Psoas muscle (tissue), 8 donors: ENCODE data around the gene TXNL4B. TPM values are rescaled to one million over a fixed set of nuclear protein-coding genes. Genes with fewer than 3 reads are reported as not detected.

ENCODE experiments used
- ATAC-seq, 4 donors: fragments of 200-7000 bp; cut with Tn5 transposase; one replicate each; pipeline ENCODE4 v1.9.1; 2020; ENCODE audit warnings: moderate library complexity in 3 of 4, mild to moderate bottlenecking in 2 of 4
- DNase-seq, 2 donors: peaks; one replicate each; pipeline ENCODE4 v3.0.0-alpha.2; 2020
- H3K27ac ChIP-seq: fragments of 200-600 bp; one replicate; pipeline ENCODE4 v1.8.0; 2022
- H3K27me3 ChIP-seq, 3 donors: fragments of 200-600 bp in 1 of 3; one replicate each; pipeline versions ENCODE4 v1.6.1 to v1.8.0; 2013 to 2022; ENCODE audit warnings: low read length in 2 of 3, mild to moderate bottlenecking in 2 of 3, moderate library complexity in 1 of 3; ENCODE audit not compliant: insufficient read depth in 3 of 3
- H3K36me3 ChIP-seq, 2 donors: fragments of 200-600 bp in 1 of 2; one replicate each; pipeline versions ENCODE4 v1.6.1 to v1.8.0; 2013 to 2022; ENCODE audit warnings: low read depth in 1 of 2, mild to moderate bottlenecking in 1 of 2, moderate library complexity in 1 of 2; ENCODE audit not compliant: insufficient read depth in 1 of 2
- H3K4me1 ChIP-seq: fragments of 200-600 bp; one replicate; pipeline ENCODE4 v1.8.0; 2022
- H3K4me3 ChIP-seq: fragments of 200-600 bp; one replicate; pipeline ENCODE4 v1.8.0; 2022; ENCODE audit warnings: mild to moderate bottlenecking
- H3K9me3 ChIP-seq: fragments of 200-600 bp; one replicate; pipeline ENCODE4 v1.8.0; 2022
- WGBS, 3 donors: extraction: QIAGEN DNeasy Blood & Tissue Kit; methylation state at CpG; one replicate each; pipeline versions ENCODE4 v1.1.6 to v1.1.7; 2013; 5-methylcytosine and 5-hydroxymethylcytosine counted together
- intact Hi-C, 2 donors: fragments of 100-400 bp; cut with DNase I; formaldehyde crosslinking; loops; one replicate each; pipeline versions ENCODE4 v1.11.0 to v1.14.2; 2022
- polyA plus RNA-seq, 3 donors: library from polyadenylated mRNA; stranded (reverse); fragments of 200-250 nt; gene quantifications; one replicate each; pipeline ENCODE4 v1.2.3, GENCODE V29; 2013
- total RNA-seq, 4 donors: library from RNA; stranded (reverse); fragmentation: NEBNext Ultra II Directional in 2 of 4; extraction: Animal tissue kit (Norgen Biotek cat#: 25700) in 2 of 4; gene quantifications; one replicate each; pipeline versions ENCODE4 v1.2.1 to v1.2.4, GENCODE V29; 2021 to 2023
- TF ChIP-seq, protein P1 (sequence below): fragments of 200-600 bp; IDR thresholded peaks from one replicate; pipeline ENCODE4 v1.8.0; 2022; ENCODE audit warnings: antibody characterized with exemption
- donor health status: healthy with polysubstance abuse.
- donor health status: DM: no; HTN: no; CAD: no; lungs with moderate emphysema.
- donor health status: Bipolar disorder and iron deficiency.
- donor health status: healthy.
- donor health status: DM: yes; HTN: yes; CAD: no.
- donor health status: DM: no; HTN: no; CAD: no.
- donor health status: DM: no; HTN: no; CAD: no.
- donor health status: DM: yes; HTN: yes; CAD: no.

TXNL4B gene
- total and polyA plus RNA-seq, 7 donors = 6.7 to 52.1 (median 9.4) TPM

DNA sequence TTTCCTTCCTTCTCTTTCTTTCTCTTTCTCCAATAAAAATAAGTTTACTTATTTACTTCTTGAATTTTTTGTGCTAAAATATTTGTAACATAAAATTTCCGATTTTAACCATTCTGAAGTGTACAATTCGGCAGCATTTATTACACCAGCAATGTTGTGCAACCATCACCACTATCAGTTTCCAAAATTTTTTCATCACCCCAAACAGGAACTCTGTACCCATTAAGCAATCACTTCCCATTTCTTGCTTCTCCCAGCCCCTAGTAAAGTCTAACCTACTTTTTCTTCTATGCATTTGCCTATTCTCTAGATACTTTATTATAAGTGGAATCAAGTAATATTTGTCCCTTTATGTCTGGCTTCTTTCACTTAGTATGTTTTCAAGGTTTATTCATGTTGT lies 41.6 kb downstream of the TXNL4B start:
- 58 to 83% (median 60%) methylated on average over 2 of the region's 2 CpGs for WGBS, 3 donors
- Histone ChIP-seq H3K36me3 (no peaks in the 10 kb centered on the region), H3K27ac (peak overlapping the region; percentile 83), H3K4me1 (peaks cover 27% of the 10 kb centered on the region), H3K4me3 (no peak overlapping the region), H3K9me3 (no peaks in the 10 kb centered on the region), H3K27me3 (no peaks in the 10 kb centered on the region)
- DNase-seq (no peak), ATAC-seq (peak in 1 of 4 donors; percentile 37)
- TF ChIP-seq, protein P1, sequence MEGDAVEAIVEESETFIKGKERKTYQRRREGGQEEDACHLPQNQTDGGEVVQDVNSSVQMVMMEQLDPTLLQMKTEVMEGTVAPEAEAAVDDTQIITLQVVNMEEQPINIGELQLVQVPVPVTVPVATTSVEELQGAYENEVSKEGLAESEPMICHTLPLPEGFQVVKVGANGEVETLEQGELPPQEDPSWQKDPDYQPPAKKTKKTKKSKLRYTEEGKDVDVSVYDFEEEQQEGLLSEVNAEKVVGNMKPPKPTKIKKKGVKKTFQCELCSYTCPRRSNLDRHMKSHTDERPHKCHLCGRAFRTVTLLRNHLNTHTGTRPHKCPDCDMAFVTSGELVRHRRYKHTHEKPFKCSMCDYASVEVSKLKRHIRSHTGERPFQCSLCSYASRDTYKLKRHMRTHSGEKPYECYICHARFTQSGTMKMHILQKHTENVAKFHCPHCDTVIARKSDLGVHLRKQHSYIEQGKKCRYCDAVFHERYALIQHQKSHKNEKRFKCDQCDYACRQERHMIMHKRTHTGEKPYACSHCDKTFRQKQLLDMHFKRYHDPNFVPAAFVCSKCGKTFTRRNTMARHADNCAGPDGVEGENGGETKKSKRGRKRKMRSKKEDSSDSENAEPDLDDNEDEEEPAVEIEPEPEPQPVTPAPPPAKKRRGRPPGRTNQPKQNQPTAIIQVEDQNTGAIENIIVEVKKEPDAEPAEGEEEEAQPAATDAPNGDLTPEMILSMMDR = no peak
- intact Hi-C loops = no loop called here

DNA sequence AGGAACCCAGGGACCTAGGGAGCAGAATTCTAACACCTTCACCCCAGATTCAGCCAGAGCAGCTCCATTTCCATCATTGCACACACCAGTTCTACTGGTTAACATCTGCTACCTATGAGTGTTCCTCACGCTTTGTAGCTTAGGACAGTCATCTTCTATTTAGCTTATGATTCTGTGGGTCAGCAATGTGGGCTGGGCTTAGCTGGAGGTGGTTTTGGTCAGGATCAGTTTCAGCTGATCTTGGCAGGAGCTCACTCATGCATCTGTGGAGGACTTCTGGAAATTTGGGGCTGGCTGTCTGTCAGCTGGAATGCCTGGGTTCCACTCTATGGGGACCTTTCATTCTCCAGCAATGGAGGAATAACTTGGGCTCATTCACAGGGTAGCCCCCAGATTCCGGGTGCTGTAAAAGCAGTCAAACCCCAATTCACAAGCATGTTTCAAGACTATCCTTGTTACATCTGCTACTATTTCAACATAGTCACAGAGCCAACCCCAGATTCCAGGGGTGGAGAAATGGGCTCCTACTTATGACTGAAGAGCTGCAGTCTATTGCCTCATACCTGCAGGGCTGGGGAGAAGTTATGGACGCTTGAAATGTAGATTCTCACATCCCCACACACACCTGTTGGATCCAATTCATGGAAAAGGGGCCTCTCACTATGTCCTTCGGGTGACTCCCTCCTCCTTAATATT lies 42.5 kb downstream of the TXNL4B start:
- DNase-seq (peak; percentile 37 to 75), ATAC-seq (peak; percentile 97 to 99 (median 97))
- intact Hi-C loops = no loop called here
- H3K4me1 ChIP-seq = peaks cover 27% of the 10 kb centered on the region
- no peaks in the 10 kb centered on the region for H3K36me3 ChIP-seq
- TF ChIP-seq, protein P1 = no peak
- no peaks in the 10 kb centered on the region for H3K9me3 ChIP-seq
- H3K27me3 ChIP-seq = no peaks in the 10 kb centered on the region
- H3K4me3 ChIP-seq = no peak overlapping the region
- H3K27ac ChIP-seq = peak overlapping the region; percentile 83
- 42 to 50% (median 44%) methylated on average over 4 of the region's 4 CpGs for WGBS, 3 donors

DNA sequence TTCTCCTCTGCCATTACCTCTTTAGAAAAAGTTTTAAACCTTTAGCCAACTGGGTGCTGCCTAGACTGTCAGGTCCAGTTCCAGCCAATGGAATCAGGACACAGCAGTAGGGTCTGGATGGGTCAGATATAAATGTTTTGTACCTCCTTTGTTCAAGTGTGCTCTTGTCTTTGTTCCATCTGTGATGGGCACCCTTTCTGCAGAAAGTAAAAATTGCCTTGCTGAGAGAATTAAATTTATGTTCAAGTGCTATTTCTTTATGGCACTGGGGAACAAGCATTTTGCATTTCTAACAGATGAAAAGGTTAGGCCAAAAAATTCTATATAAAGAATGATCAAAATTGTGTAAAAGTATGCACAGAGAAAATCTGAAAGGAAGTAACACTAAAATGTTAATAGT lies 44.3 kb downstream of the TXNL4B start:
- no peak for ATAC-seq
- H3K27ac ChIP-seq = no peak overlapping the region
- intact Hi-C loops = no loop called here

DNA sequence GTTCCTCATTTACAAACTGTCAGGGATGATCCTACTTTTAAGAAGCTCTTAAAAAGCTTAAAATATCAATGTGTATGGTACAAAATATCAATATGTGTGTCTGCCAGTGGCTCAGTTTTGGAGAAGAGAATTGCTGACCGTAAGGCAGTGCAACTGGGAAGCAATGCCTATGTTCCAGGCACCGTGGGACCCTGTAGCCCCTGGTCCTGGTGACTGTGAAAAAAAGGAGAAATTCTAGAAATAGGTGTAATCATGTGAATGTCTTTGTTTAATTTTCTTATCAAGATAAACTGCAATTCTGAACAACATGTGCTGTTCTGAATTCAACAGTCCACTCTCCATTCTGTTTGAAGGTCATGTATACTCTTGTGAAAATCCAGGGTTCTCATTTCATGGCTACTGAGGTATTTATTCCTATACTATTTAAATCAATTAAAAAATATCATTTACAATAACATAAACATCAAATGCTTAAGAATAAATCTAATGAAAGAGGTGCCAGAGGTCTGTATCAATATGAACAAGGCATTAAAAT lies 48.5 kb downstream of the TXNL4B start:
- no peak overlapping the region for H3K27ac ChIP-seq
- intact Hi-C loops = no loop called here
- H3K4me3 ChIP-seq = no peak overlapping the region
- 65 to 82% (median 69%) methylated on average over 2 of the region's 2 CpGs for WGBS, 3 donors
- H3K4me1 ChIP-seq = peaks cover 12% of the 10 kb centered on the region
- H3K27me3 ChIP-seq = no peaks in the 10 kb centered on the region
- ATAC-seq (no peak), DNase-seq (no peak)
- TF ChIP-seq, protein P1 = no peak
- no peaks in the 10 kb centered on the region for H3K36me3 ChIP-seq
- no peaks in the 10 kb centered on the region for H3K9me3 ChIP-seq

More for the DNA sequence above, 44.3 kb downstream of the TXNL4B start:
- DNase-seq = no peak
- Histone ChIP-seq H3K27me3 (no peaks in the 10 kb centered on the region), H3K4me3 (no peak overlapping the region), H3K4me1 (peaks cover 27% of the 10 kb centered on the region), H3K9me3 (no peaks in the 10 kb centered on the region), H3K36me3 (no peaks in the 10 kb centered on the region)
- TF ChIP-seq, protein P1 = no peak

DNA sequence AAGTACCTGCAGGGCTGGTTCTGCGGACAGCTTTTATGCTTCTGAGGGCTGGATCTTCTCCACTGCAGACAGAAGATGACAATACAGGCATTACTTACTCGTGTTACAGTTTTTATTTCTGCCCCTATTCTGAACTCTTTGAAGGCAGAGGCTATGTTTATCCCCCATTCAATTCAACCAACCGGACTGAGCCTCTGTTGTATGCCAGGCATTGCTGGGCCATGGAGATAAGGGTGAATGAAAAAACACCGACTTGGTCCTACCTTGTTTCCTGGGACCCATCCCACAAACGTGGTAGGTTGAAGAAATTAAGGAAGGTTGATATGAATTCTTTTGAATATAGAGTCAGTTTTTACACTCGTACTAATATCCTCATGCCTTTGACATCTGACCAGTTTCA lies 49.1 kb downstream of the TXNL4B start:
- TF ChIP-seq, protein P1 = no peak
- H3K27me3 ChIP-seq = no peaks in the 10 kb centered on the region
- H3K9me3 ChIP-seq = no peaks in the 10 kb centered on the region
- WGBS, 3 donors = 72 to 82% (median 79%) methylated on average over 6 of the region's 6 CpGs
- no peaks in the 10 kb centered on the region for H3K36me3 ChIP-seq
- ATAC-seq (no peak), DNase-seq (no peak)
- no peak overlapping the region for H3K4me3 ChIP-seq
- intact Hi-C loops = no loop called here
- peaks cover 8% of the 10 kb centered on the region for H3K4me1 ChIP-seq
- H3K27ac ChIP-seq = no peak overlapping the region
